ENCODE measurements around the gene THEM5. TPM values are rescaled to one million over a fixed set of nuclear protein-coding genes. Genes with fewer than 3 reads are reported as not detected.

Gene THEM5
- total RNA-seq, 1 experiment from 2014 or later, result not detected

GRCh38 chr1:151809290-151809984 is 44.1 kb downstream of the THEM5 start:
- Histone ChIP-seq H3K4me3 (replicated peaks in 1 of 2; ENCODE audit: low read depth in 1 of 2, low read length in 2 of 2) (no peak overlapping the region), H3K9ac (ENCODE audit: low read length) (no peak overlapping the region), H3K4me2 (ENCODE audit: low read length) (no peak overlapping the region), H3K9me2 (ENCODE audit: insufficient read depth) (no peaks in the 10 kb centered on the region), H3K27me3 (ENCODE audit: insufficient read depth, low read length) (peaks cover 17% of the 10 kb centered on the region; the same call in 1 of the 2 replicates), H2AFZ (ENCODE audit: low read depth, low read length, poor library complexity, severe bottlenecking) (no peak overlapping the region), H3K27ac (ENCODE audit: low read depth, low read length) (no peak overlapping the region), H3K36me3 (ENCODE audit: control insufficient read depth in 1 of 2, insufficient read depth in 2 of 2, low read length in 2 of 2) (no peaks in the 10 kb centered on the region), H3K4me1 (ENCODE audit: control insufficient read depth in 1 of 2, insufficient read depth in 2 of 2, low read length in 2 of 2) (no peaks in the 10 kb centered on the region), H3K9me3 (ENCODE audit: control insufficient read depth in 1 of 2, insufficient read depth in 1 of 2, low read depth in 1 of 2, low read length in 2 of 2) (no peaks in the 10 kb centered on the region), H4K20me1 (ENCODE audit: insufficient read depth) (no peaks in the 10 kb centered on the region), H3K79me2 (ENCODE audit: insufficient read depth, low read length) (no peaks in the 10 kb centered on the region)
- ATAC-seq (no peak), DNase-seq (ENCODE audit: low read depth, low spot score) (no peak)
- TF ChIP-seq ZFX (IDR thresholded peaks at IDR 0.05) (no peak), JUND (IDR thresholded peaks at IDR 0.05) (no peak), REST (IDR thresholded peaks at IDR 0.05; ENCODE audit: low read depth) (no peak)
- POLR2A ChIA-PET, result no interaction called here
- intact Hi-C loops (cut with micrococcal nuclease), result no loop called here
- RAD21 ChIA-PET (ENCODE audit: low non-redundant PET in 1 of 2, low total read pairs in 2 of 2, uncharacterized antibody in 2 of 2, unreplicated experiment in 2 of 2), result no interaction called here
- no TSS peak for BruUV-seq (replicated peaks)
- CTCF ChIA-PET, result no interaction called here

DNA sequence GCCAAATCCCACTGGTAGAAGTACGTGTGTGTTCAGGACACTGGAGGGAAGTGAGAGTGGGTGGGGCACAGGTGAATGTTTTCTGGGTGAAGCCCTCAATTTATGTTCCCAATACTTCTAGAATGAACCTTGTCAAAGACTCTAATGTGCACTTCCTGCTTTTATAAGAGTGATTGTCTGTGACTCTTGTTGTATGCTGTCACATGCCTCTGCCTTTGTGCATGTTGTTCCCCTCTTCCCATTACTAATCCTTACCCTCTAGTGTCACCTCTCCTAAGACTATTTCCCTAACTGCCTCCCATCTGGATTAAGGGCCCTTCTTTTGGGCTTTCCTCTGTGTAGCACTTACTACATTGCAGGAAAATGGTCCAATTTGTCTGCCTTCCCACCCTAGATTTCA is 45.7 kb downstream of the THEM5 start:
- Histone ChIP-seq H3K4me1 (ENCODE audit: control insufficient read depth in 1 of 2, insufficient read depth in 2 of 2, low read length in 2 of 2) (no peaks in the 10 kb centered on the region), H4K20me1 (ENCODE audit: insufficient read depth) (no peaks in the 10 kb centered on the region), H3K9me3 (ENCODE audit: control insufficient read depth in 1 of 2, insufficient read depth in 1 of 2, low read depth in 1 of 2, low read length in 2 of 2) (no peaks in the 10 kb centered on the region), H3K27me3 (ENCODE audit: insufficient read depth, low read length) (peaks cover 27% of the 10 kb centered on the region; the same call in 1 of the 2 replicates), H2AFZ (ENCODE audit: low read depth, low read length, poor library complexity, severe bottlenecking) (no peak overlapping the region), H3K79me2 (ENCODE audit: insufficient read depth, low read length) (no peaks in the 10 kb centered on the region), H3K27ac (ENCODE audit: low read depth, low read length) (no peak overlapping the region), H3K4me3 (replicated peaks in 1 of 2; ENCODE audit: low read depth in 1 of 2, low read length in 2 of 2) (no peak overlapping the region), H3K36me3 (ENCODE audit: control insufficient read depth in 1 of 2, insufficient read depth in 2 of 2, low read length in 2 of 2) (no peaks in the 10 kb centered on the region), H3K9ac (ENCODE audit: low read length) (no peak overlapping the region), H3K4me2 (ENCODE audit: low read length) (no peak overlapping the region), H3K9me2 (ENCODE audit: insufficient read depth) (no peaks in the 10 kb centered on the region)
- intact Hi-C loops (cut with micrococcal nuclease), result no loop called here
- ATAC-seq (no peak), DNase-seq (ENCODE audit: low read depth, low spot score) (no peak)
- ChIA-PET CTCF (no interaction called here), POLR2A (no interaction called here), RAD21 (ENCODE audit: low non-redundant PET in 1 of 2, low total read pairs in 2 of 2, uncharacterized antibody in 2 of 2, unreplicated experiment in 2 of 2) (no interaction called here)
- no TSS peak for BruUV-seq (replicated peaks)
- TF ChIP-seq SRF (IDR thresholded peaks at IDR 0.05; ENCODE audit: low read depth), result no peak
- no peak for TF ChIP-seq ZNF274 (IDR thresholded peaks at IDR 0.05; ENCODE audit: low read depth, low read length)
- no peak for TF ChIP-seq CBX3 (IDR thresholded peaks at IDR 0.05; ENCODE audit: low read depth)
- TF ChIP-seq SIN3A (IDR thresholded peaks at IDR 0.05; ENCODE audit: low read depth), result no peak
- no peak for TF ChIP-seq TCF7L2 (IDR thresholded peaks at IDR 0.05; ENCODE audit: borderline replicate concordance, extremely low read depth, insufficient read depth, insufficient read length)
- no peak for TF ChIP-seq ZFX (IDR thresholded peaks at IDR 0.05)
- TF ChIP-seq, protein P1, sequence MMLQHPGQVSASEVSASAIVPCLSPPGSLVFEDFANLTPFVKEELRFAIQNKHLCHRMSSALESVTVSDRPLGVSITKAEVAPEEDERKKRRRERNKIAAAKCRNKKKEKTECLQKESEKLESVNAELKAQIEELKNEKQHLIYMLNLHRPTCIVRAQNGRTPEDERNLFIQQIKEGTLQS (IDR thresholded peaks at IDR 0.05), result no peak
- no peak for TF ChIP-seq EGR1 (IDR thresholded peaks at IDR 0.05; ENCODE audit: low read depth)
- no peak for TF ChIP-seq REST (IDR thresholded peaks at IDR 0.05; ENCODE audit: low read depth)
- TF ChIP-seq MAX (IDR thresholded peaks at IDR 0.05), result no peak
- no peak for TF ChIP-seq RAD21 (IDR thresholded peaks at IDR 0.05; ENCODE audit: low read depth)
- TF ChIP-seq POLR2AphosphoS5 (IDR thresholded peaks at IDR 0.05; ENCODE audit: low read depth, low read length), result no peak
- no peak for TF ChIP-seq SP1 (IDR thresholded peaks at IDR 0.05; ENCODE audit: low read depth)
